K562 (cell line): ENCODE results near the gene ZEB2. TPM values are rescaled to one million over a fixed set of nuclear protein-coding genes. Genes with fewer than 3 reads are reported as not detected.

Experiments
- BCLAF1 ChIP-seq, 2 experiments: fragments of 450-650 bp in 1 of 2; IDR thresholded peaks; 2 replicates each; pipeline ENCODE4 v1.6.1; 2011 to 2017; ENCODE audit warnings: low read depth in 2 of 2, antibody characterized with exemption in 1 of 2, borderline replicate concordance in 1 of 2, low read length in 1 of 2, mild to moderate bottlenecking in 1 of 2, mixed read lengths in 1 of 2; ENCODE audit not compliant: control insufficient read depth in 1 of 2
- E4F1 ChIP-seq: fragments of 250-450 bp; sonication (Bioruptor Pico); IDR thresholded peaks from 2 replicates; pipeline ENCODE4 v1.5.0; 2021; ENCODE audit warnings: mild to moderate bottlenecking, borderline replicate concordance
- HNRNPLL ChIP-seq: fragments of 200-400 bp; formaldehyde crosslinking; IDR thresholded peaks from 2 replicates; pipeline ENCODE4 v1.6.1; 2017; ENCODE audit warnings: low read length, low read depth, mild to moderate bottlenecking; ENCODE audit not compliant: poor library complexity, severe bottlenecking
- MEF2D ChIP-seq: conservative IDR thresholded peaks from 2 replicates; pipeline ENCODE4 v1.6.1; 2016; ENCODE audit warnings: low read depth, missing genetic modification characterization, missing compliant biosample characterization
- PATZ1 ChIP-seq: fragments of 250-450 bp; sonication (Bioruptor Pico); IDR thresholded peaks from 2 replicates; pipeline ENCODE4 v1.5.0; 2020; ENCODE audit warnings: mild to moderate bottlenecking, borderline replicate concordance
- PPARD ChIP-seq: fragments of 250-450 bp; sonication (Bioruptor Pico); IDR thresholded peaks from 2 replicates; pipeline ENCODE4 v1.8.0; 2022; ENCODE audit warnings: inconsistent platforms, mild to moderate bottlenecking, moderate library complexity
- U2AF2 ChIP-seq: fragments of 200-400 bp; formaldehyde crosslinking; optimal IDR thresholded peaks from 2 replicates; pipeline ENCODE3; 2017; ENCODE audit warnings: low read depth, mild to moderate bottlenecking, low read length
- ZBTB17 ChIP-seq: fragments of 450-650 bp; formaldehyde crosslinking; IDR thresholded peaks from 2 replicates; pipeline ENCODE4 v1.4.0; 2020; ENCODE audit warnings: mild to moderate bottlenecking
- ZMIZ1 ChIP-seq, 2 experiments: fragments of 150-350 bp in 1 of 2; IDR thresholded peaks; 2 replicates each; pipeline ENCODE4 v1.6.1; 2012 to 2016; ENCODE audit warnings: low read depth in 2 of 2, low read length in 2 of 2, mild to moderate bottlenecking in 1 of 2, moderate library complexity in 1 of 2
- ZNF398 ChIP-seq: fragments of 250-450 bp; sonication (Bioruptor Pico); IDR thresholded peaks from 2 replicates; pipeline ENCODE4 v1.8.0; 2021; ENCODE audit warnings: moderate library complexity, mild to moderate bottlenecking, inconsistent platforms
- polyA plus RNA-seq, 8 experiments: library from polyadenylated mRNA; depleted of rRNA in 4 of 8; stranded (reverse) in 5 of 8; unstranded in 3 of 8; fragments of >200 nt; fragmentation: Nextera tagmentation in 2 of 8; fragmentation: Illumina TruSeq in 1 of 8; extraction: Ambion mirVana in 2 of 8; extraction: Trizol in 1 of 8; gene quantifications; 2 replicates each; pipeline versions ENCODE4 v1.2.1 to v1.2.3, GENCODE V29; 2011 to 2014; ENCODE audit warnings: inconsistent platforms in 1 of 8, missing spikeins in 1 of 8
- total RNA-seq, 7 experiments: library from RNA; depleted of rRNA in 6 of 7; stranded (reverse); fragments of >200 nt in 6 of 7; fragmentation: Illumina TruSeq in 2 of 7; extraction: Trizol in 2 of 7; gene quantifications; 2 replicates each; pipeline versions ENCODE4 v1.2.1 to v1.2.3, GENCODE V29; 2011 to 2021; ENCODE audit warnings: low replicate concordance in 1 of 7

The ZEB2 gene
- total and polyA plus RNA-seq, 9 of the 15 experiments (the other 6 are each of a cell fraction or from before 2014, with no cell fraction given): 15.1 to 113 (median 72.3) TPM

GRCh38 chr2:144524118-144525009, 4.4 kb upstream of the ZEB2 start (continued):
- TF ChIP-seq PATZ1 (CRISPR knock-in tag) (no peak), PPARD (CRISPR knock-in tag) (no peak), HNRNPLL (no peak), E4F1 (CRISPR knock-in tag) (no peak), U2AF2 (no peak), ZNF398 (no peak), ZMIZ1 (IDR thresholded peaks at IDR 0.05; ENCODE audit: low read depth in 2 of 2, low read length in 2 of 2) (no peak), MEF2D (no peak), ZBTB17 (CRISPR knock-in tag) (no peak), BCLAF1 (IDR thresholded peaks at IDR 0.05; ENCODE audit: borderline replicate concordance in 1 of 2, control insufficient read depth in 1 of 2, low read depth in 2 of 2, low read length in 1 of 2) (no peak)
